GM18519 (cell line): ENCODE measurements around the gene OR10H1.
"Not testable (repeated sequence)": the region's sequence is repeated elsewhere in the genome, so short reads cannot be mapped to it uniquely, and the experiment has no call there.

Source experiments
- ATAC-seq: cut with Tn5 transposase; IDR thresholded peaks from one replicate; pipeline ENCODE4 v1.9.1; 2021; ENCODE audit warnings: mild to moderate bottlenecking, moderate library complexity; ENCODE audit not compliant: unreplicated experiment, low FRiP score

Gene OR10H1, protein sequence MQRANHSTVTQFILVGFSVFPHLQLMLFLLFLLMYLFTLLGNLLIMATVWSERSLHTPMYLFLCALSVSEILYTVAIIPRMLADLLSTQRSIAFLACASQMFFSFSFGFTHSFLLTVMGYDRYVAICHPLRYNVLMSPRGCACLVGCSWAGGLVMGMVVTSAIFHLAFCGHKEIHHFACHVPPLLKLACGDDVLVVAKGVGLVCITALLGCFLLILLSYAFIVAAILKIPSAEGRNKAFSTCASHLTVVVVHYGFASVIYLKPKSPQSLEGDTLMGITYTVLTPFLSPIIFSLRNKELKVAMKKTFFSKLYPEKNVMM

DNA sequence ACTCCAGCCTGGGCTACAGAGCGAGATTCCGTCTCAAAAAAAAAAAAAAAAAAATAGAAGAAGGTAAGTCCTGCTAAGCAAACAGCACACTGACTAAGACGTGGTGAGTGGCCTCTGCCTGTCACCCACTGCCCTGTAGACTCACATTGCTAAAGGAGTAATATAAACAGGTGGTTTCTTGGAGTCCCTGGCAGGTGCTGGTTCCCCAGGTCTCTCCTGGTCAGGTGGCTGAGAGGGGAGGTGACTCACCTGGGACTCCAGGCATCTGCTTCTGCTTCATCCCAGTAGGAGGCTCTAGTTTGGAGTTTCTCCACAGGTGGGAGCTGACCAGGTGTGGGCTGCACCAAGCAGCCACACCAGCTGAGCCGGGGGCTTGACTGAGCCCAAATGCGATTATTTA is at the start of gene OR10H1:
Gene OR10H1 (minus strand): TSS at position 359 of the 400 bp plus-strand sequence. CDS start 7,627 bp downstream, outside the sequence.
- ATAC-seq: no peak

DNA sequence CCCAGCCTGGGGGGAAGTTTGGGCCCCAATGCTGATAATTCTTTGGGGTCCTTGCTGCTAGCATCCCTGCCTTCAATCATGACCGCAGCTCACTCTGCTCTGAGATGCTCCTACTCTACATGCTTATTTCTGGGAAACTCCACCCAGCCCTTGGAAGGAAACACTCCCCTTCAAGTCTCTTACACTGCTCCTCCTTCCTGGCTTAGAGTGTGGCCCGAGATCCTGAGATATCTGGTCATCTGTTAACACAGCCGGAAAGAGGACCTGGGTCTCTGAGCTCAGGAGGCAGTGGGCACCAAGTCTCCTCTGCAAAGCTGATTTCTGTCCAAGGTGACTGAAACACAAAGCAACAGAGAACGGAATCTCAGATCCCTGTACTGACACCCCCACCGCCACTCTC is 49.4 kb upstream of the OR10H1 start:
- ATAC-seq: no peak

DNA sequence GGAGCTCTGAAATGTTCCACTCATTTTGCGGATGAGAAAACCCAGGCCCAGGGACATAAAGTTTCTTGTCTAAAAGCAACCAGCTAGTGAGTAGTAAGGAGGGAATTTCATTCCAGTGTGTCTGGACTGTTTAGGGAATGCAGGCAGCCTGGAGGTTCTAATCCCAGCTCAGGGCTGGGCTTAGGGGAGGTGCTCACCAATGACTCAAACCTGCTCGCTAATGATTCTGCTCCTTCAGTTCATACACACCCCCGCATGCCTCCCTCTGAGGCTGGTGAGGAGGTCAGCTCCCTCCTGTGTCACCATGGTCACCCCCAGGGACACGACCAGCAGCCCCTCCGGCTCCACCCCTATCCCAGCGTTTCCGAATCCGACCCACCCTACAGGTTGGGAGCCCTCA is 47.8 kb upstream of the OR10H1 start:
- no peak for ATAC-seq

DNA sequence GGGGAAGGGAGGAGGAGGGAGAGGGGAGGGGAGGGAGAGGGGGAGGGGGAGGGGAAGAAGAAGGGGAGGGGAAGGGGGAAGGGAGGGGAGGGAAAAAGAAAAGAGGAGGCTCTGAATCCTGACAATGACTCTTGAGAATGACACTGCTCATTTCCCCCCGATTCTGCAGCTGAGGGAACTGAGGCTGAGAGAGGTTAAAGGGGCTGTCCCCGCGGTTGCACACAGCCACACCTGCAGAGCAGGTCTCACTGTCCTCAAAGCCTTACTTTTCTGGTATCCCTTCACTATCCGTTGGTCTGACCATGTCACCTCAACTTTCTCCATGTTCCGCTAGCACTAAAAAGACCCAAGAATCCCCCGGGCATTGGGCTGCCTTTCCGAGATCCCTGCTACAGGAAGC is 47.0 kb upstream of the OR10H1 start:
- ATAC-seq: no peak

DNA sequence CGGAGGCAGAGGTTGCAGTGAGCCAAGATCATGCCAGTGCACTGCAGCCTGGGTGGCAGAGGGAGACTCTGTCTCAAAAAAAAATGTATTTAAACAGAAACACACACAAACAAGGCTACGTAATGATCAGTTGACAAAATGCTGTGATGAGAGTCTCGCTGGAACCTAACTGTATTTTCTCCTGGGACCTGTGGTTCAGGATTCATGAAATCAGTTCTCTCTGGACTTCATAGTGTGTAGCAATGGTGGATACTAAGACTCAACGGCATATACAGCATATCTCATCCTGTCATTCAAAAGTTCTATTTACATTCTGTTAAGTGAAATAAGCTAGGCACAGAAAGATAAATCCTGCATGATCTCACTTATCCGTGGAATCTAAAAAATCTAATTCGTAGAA is 45.1 kb upstream of the OR10H1 start:
- ATAC-seq: no peak

DNA sequence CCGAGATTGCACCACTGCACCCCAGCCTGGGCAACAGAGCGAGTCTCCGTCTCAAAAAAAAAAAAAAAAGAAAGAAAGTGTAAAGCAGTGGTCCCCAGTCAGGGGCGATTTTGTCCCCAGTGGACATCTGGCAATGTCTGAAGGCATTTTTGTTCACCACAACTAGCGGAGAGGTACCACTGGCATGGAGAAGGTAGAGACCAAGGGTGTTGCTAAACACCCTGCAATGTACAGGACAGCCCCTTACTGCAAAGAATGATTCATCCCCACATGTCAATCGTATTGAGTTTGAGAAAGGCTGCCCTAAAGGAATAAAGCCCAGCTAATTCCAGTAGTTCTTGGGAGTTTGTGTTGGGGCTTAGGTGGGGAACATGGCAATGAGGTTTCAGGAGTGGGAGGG is 43.7 kb upstream of the OR10H1 start:
- no peak for ATAC-seq

DNA sequence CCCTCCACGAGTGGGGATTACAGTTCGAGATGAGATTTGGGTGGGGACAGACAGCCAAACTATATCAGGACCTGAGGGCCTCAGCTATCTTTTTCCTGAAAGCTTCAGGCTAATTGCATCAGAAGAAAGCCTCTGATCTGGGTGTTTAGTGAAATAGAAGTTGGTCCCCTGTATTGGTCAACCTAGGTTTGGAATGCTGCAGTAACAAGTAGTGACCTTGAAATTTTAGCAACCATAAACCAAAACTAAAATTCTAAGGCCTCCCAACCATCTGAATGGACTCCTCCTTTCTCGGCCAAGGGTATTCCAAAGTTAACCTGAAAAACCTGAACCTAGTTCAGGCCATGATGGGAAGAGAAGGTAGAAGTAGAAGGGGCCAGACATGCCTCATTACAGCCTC is 34.9 kb upstream of the OR10H1 start:
- no peak for ATAC-seq

DNA sequence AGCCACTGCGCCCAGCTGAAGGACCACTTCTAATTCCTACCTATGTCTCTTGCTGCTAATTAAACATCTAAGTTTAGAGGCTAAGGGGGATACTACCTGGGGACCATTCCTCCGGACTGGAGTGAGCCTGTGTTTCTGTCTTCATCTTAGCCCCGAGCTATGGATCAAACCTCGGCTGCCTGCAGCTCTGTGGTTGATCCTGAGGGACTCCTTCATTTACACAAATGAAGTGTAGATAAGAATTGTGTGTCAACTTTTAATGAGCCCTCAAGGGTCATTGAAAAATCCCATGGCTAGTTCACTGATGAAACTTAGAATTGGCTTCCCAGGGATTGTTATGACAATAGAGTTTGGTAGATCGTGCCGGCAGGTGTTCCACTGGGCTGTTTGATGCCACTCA is 31.5 kb upstream of the OR10H1 start:
- no peak for ATAC-seq

DNA sequence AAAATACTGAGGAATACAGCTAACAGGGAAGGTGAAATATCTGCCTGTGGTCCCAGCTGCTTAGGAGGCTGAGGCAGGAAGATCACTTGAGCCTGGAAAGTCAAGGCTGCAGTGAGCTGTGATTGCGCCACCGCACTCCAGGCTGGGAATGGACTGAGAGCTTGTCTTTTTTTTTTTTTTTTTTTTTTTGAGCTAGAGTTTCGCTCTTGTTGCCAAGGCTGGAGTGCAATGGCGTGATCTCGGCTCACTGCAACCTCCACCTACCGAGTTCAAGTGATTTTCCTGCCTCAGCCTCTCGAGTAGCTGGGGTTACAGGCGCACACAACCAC is 28.4 kb upstream of the OR10H1 start:
- ATAC-seq: not testable (repeated sequence)

DNA sequence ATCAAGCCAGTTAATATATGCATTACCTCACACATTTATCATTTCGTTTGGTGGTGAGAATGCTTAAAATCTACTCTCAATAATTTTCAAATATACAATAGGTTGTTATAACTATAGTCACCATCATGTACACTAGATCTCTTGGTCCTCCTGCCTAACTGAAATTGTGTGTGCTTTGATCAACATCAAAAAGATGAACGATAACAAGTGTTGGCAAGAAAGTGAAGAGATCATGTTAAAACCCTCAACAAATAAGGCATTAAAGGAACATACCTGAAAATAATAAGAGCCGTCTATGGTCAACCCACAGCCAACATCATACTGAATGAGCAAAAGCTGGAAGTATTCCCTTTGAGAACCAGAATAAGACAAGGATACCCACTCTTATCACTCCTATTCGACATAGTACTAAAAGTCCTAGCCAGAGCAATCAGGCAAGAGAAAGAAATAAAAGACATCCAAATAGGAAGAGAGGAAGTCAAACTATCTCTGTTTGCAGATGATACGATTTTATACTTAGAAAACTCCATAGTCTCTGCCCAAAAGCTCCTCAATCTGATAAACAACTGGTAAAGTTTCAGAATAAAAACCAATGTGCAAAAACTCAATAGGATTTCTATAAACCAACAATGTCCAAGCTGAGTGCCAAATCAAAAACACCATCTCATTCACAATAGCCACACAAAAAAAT is 27.9 kb upstream of the OR10H1 start:
- ATAC-seq: no peak

DNA sequence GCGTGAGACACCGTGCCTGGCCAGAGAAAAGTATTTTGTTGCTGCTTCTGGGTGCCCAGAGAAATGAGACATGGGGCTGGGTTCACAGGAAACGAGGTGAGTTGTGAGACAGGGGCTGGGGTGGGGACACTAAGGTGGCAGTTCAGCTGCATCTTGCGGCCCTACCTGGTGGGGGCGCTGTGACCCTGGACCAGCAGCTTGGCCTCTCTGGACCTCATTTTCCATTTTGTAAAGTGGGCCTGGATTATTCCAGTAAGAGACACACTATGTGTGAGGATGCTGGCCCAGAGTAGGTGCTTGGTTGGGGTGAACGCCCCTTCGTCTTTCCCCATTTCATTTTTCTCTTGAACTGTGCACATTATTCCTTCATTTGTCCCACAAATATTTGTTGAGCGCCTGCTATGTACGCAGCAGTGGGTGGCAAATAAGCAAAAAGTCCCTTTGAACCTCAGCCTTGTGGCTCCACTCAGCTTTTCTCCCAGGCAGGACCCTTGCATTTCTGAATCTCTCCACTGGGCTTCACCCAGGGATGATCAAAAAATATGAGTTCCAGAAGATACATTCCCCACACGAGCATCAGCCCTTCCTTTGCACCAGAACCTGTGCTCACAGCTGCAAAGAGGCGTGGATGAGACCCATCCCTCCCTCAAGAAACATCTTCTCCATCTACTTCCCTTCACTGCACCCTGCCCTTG is 26.6 kb upstream of the OR10H1 start:
- ATAC-seq: no peak

DNA sequence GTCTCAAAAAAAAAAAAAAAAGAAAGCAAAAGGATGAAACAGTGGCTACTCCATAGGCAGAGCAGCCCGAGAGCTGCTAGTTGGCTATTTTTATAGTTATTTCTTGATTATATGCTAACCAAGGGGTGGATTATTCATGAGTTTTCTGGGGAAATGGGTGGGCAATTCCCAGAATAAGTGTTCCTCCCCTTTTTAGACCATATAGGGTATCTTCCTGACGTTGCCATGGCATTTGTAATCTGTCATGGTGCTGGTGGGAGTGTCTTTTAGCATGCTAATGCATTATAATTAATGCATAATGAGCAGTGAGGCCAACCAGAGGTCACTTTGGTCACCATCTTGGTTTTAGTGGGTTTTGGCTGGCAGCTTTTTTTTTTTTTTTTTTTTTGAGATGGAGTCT is 25.4 kb upstream of the OR10H1 start:
- no peak for ATAC-seq

DNA sequence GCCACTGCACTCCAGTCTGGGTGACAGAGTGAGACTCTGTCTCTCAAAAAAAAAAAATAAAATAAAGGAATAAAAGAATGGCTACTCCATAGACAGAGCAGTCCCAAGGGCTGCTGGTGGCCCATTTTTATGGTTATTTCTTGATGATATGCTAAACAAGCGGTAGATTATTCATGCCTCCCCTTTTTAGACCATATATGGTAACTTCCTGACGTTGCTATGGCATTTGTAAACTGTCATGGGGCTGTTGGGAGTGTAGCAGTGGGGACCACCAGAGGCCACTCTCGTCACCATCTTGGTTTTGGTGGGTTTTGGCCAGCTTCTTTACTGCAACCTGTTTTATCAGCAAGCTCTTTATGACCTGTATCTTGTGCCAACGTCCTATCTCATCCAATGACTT is 24.4 kb upstream of the OR10H1 start:
- not testable (repeated sequence) for ATAC-seq

DNA sequence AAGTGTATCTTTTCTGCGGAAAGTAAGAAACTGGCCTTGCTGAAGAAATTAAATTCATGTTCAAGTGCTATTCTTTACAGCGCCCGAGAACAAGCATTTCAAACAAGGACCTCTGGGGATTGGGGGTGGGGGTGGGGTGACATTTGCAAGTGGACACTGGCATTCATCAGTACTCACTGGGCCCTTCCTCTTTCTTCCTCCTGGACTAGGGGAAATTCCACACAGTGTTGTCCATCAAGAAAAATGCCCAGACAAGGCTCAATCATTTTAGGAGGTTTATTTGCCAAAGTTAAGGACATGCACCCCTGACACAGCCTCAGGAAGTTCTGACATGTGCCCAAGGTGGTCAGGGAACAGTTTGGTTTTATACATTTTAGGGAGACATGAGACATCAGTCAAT is 22.9 kb upstream of the OR10H1 start:
- no peak for ATAC-seq

DNA sequence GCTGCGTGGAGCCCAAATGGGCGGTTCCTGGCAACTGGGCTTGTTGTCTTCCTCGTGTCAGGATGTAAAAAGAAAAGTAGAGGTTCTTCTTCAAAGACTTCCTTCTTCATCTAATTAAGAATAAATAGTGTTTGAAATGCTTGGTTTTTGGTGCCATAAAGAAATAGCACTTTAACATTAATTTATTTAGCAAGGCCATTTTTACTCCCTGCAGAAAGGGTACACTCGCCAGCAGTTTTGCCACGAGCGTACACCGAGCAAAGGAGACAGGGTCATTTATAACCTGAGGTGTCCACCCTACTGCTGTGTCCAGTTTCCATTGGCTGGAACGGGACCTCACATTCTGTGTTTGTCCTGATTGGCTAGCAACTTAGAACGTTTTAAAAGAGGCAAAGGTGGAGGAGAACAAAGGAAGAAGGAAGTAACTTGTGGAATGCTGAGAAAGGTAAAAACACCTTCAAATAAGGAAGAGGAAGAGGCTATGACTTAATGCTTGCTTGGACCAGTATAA is 21.8 kb upstream of the OR10H1 start:
- no peak for ATAC-seq

DNA sequence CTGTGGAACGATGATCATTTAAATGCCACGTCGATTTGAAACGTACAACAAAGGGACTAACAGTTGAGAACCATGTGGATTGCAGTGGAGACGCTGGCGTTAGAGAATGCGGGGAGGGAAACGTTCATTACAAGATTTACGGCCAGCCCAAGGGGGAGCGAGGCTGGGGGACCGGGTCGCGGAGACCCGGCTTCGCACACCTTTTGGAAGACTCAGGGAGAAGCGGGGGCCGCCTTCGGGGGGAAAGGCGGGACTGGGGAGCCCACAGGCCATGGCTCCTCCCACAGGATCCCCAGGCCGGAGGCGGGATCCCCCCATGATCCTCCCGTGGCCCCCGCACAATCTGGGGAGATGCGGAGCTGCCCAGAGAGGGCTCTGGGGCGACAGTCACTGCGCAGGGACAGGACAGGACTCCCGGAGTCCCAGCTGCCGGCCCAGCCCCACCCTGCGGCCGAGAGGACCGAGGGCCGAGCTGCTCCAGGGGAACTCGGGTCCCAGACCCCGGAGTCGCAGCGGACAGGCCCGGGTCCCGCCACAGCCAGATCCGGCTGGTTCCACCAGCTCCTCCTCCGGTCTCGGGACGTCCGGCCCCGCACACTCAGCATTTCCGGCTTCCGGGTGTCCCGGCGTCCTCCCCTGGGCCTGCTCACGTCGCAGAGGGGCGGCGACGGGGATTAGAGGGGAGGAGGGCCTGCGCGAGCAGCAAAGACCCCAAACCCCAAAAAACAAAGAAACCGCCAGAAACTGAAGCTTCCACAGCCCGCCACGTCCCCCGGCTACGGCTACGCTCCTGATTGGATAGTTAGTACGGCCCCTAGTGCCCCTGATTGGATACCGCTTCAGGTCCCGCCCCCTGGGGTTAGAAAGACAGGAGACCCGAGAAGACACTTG is 21.1 kb upstream of the OR10H1 start:
- peak; percentile 88 for ATAC-seq

DNA sequence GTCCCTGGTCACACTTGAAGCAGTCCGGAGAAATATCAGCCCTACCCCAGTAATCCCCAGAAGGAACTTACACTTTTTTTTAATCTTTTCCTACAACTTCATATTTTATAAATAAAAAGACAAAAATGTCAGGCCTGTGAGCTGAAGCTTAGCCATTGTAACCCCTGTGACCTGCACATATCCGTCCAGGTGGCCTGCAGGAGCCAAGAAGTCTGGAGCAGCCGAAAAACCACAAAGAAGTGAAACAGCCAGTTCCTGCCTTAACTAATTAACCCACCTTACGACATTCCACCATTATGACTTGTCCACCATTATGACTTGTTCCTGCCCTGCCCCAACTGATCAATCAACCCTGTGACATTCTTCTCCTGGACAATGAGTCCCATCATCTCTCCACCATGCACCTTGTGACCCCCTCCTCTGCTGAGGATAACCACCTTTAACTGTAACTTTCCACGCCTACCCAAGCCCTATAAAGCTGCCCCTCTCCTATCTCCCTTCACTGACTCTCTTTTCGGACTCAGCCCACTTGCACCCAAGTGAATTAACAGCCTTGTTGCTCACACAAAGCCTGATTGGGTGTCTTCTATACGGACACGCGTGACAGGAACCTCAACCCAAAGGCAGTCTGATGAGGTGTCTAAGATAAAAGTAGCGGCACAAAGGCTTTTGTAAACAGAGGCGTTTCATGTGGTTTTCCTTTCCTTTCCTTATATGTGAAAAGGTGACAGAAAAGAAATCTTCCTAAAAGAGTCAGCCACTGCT is 20.3 kb upstream of the OR10H1 start:
- ATAC-seq: not testable (repeated sequence)

DNA sequence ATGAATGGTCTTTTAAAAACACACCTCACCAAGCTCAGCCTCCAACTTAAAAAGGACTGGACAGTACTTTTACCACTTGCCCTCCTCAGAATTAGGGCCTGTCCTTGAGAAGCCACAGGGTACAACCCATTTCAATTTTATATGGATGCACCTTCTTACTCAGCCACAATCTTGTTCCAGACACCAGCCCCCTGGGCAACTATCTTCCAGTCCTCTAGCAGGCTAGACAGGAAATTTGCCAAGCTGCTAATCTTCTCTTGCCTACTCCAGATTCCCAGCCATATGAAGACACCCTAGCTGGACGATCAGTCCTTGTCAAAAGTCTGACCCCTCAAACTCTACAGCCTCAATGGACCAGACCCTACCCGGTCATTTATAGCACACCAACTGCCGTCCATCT is 18.8 kb upstream of the OR10H1 start:
- ATAC-seq: not testable (repeated sequence)

DNA sequence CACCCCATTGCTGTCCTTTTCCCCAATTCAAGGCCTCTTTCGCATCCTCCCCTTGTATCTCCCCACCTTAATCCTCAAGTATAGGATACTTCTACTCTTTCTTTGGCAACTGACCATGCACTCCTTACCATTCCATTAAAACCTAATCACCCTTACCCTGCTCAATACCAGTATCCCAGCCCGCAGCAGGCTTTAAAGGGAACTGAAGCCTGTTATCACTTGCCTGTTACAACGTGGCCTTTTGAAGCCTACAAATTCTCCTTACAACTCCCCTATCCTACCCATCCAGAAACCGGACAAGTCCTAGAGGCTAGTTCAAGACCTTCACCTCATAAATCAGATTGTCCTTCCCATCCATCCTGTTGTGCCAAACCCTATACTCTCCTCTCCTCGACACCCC is 16.2 kb upstream of the OR10H1 start:
- ATAC-seq: no peak

DNA sequence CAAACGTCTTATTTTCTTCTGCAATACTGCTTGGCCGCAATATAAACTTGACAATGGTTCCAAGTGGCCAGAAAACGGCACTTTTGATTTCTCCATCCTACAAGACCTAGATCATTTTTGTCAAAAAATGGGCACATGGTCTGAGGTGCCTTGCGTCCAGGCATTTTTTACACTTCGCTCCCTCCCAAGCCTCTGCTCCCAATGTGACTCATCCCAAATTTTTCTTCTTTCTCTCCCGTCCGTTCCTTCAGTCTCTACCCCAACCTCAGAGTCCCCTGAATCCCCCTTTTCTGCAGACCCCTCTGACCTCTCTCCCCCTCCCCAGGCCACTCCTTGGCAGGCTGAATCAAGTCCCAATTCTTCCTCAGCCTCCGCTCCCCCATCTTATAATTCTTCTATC is 14.3 kb upstream of the OR10H1 start:
- ATAC-seq: no peak
